ENCODE measurements around the gene USP17L12.
"Not testable (repeated sequence)": the region's sequence is repeated elsewhere in the genome, so short reads cannot be mapped to it uniquely, and the experiment has no call there.

The USP17L12 gene, protein sequence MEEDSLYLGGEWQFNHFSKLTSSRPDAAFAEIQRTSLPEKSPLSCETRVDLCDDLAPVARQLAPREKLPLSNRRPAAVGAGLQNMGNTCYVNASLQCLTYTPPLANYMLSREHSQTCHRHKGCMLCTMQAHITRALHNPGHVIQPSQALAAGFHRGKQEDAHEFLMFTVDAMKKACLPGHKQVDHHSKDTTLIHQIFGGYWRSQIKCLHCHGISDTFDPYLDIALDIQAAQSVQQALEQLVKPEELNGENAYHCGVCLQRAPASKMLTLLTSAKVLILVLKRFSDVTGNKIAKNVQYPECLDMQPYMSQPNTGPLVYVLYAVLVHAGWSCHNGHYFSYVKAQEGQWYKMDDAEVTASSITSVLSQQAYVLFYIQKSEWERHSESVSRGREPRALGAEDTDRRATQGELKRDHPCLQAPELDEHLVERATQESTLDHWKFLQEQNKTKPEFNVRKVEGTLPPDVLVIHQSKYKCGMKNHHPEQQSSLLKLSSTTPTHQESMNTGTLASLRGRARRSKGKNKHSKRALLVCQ

DNA sequence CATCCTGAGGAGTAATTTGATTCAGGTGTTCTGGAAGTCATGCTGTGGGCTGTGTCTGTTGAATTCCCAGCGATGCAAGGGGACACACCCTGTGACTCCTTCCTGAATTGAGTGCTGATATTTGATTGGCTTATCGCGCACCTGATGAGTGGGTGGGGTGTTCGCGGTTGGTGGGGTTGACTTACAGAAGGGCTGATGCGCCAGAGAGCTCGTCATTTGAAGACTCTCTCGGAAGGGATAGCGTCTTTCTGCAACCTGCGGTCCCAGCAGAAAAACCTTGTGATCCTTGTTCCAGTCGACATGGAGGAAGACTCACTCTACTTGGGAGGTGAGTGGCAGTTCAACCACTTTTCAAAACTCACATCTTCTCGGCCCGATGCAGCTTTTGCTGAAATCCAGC lies at the start of gene USP17L12:
Gene USP17L12, plus strand, starts transcription at position 301 of the 400 bp plus-strand sequence. Its CDS starts 0 bp downstream, at position 301.
- not testable (repeated sequence) for DNase-seq

- DNase-seq: not testable (repeated sequence)
These were observed 9.6 kb upstream of the USP17L12 start, which contains the start of gene USP17L10 for GRCh38 chr4:9210357-9210756. Gene USP17L10, plus strand, starts transcription at chr4:9210657. Its CDS starts 0 bp downstream, at chr4:9210657.

- not testable (repeated sequence) for DNase-seq
These were observed 5.3 kb upstream of the USP17L12 start for GRCh38 chr4:9214701-9215100.

GRCh38 chr4:9215105-9215504 lies 4.8 kb upstream of the USP17L12 start, which contains the start of gene USP17L11:
Gene USP17L11, plus strand, starts transcription at chr4:9215405. Its CDS starts 0 bp downstream, at chr4:9215405.
- DNase-seq: not testable (repeated sequence)

DNA sequence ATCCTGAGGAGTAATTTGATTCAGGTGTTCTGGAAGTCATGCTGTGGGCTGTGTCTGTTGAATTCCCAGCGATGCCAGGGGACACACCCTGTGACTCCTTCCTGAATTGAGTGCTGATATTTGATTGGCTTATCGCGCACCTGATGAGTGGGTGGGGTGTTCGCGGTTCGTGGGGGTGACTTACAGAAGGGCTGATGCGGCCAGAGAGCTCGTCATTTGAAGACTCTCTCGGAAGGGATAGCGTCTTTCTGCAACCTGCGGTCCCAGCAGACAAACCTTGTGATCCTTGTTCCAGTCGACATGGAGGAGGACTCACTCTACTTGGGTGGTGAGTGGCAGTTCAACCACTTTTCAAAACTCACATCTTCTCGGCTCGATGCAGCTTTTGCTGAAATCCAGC lies 4.6 kb downstream of the USP17L12 start, which contains the start of gene USP17L13:
Gene USP17L13, plus strand, starts transcription at position 301 of the 400 bp plus-strand sequence. Its CDS starts 0 bp downstream, at position 301.
- DNase-seq: not testable (repeated sequence)

DNA sequence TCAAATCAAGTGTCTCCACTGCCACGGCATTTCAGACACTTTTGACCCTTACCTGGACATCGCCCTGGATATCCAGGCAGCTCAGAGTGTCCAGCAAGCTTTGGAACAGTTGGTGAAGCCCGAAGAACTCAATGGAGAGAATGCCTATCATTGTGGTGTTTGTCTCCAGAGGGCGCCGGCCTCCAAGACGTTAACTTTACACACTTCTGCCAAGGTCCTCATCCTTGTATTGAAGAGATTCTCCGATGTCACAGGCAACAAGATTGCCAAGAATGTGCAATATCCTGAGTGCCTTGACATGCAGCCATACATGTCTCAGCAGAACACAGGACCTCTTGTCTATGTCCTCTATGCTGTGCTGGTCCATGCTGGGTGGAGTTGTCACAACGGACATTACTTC lies 10.3 kb downstream of the USP17L12 start:
- not testable (repeated sequence) for DNase-seq

- not testable (repeated sequence) for DNase-seq
These were observed 14.1 kb downstream of the USP17L12 start, which contains the start of gene USP17L15 for GRCh38 chr4:9234085-9234484. Gene USP17L15, plus strand, starts transcription at chr4:9234385. Its CDS starts 0 bp downstream, at chr4:9234385.

DNA sequence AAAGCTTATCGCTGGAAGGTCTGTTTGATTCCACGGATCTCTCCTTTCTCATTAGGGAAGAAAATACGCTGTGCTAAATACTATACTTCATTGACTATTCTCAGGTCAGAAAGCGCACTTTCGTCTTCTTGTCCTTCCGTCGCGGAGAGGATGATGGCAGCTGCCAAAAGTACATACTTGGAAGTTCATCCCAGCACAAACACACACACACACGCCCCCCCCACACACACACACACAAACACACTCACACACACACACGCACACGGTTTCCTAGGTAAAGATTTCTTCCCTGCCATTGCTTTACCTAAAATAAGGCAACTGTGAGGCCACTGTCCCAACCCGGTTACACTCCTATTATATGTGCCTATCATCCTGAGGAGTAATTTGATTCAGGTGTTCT lies 18.5 kb downstream of the USP17L12 start:
- DNase-seq: not testable (repeated sequence)

DNA sequence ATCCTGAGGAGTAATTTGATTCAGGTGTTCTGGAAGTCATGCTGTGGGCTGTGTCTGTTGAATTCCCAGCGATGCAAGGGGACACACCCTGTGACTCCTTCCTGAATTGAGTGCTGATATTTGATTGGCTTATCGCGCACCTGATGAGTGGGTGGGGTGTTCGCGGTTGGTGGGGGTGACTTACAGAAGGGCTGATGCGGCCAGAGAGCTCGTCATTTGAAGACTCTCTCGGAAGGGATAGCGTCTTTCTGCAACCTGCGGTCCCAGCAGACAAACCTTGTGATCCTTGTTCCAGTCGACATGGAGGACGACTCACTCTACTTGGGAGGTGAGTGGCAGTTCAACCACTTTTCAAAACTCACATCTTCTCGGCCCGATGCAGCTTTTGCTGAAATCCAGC lies 23.6 kb downstream of the USP17L12 start, which contains the start of gene USP17L17:
Gene USP17L17, plus strand, starts transcription at position 301 of the 400 bp plus-strand sequence. Its CDS starts 0 bp downstream, at position 301.
- DNase-seq: not testable (repeated sequence)

- not testable (repeated sequence) for DNase-seq
These were observed 28.2 kb downstream of the USP17L12 start, which contains the start of gene USP17L18 for GRCh38 chr4:9247953-9248680. Gene USP17L18, plus strand, starts transcription at chr4:9248630. Its CDS starts 0 bp downstream, at chr4:9248630.

GRCh38 chr4:9253078-9253477 lies 33.1 kb downstream of the USP17L12 start, which contains the start of gene USP17L19:
Gene USP17L19, plus strand, starts transcription at chr4:9253378. Its CDS starts 0 bp downstream, at chr4:9253378.
- not testable (repeated sequence) for DNase-seq

GRCh38 chr4:9257824-9258223 lies 37.9 kb downstream of the USP17L12 start, which contains the start of gene USP17L20:
Gene USP17L20, plus strand, starts transcription at chr4:9258124. Its CDS starts 0 bp downstream, at chr4:9258124.
- DNase-seq: not testable (repeated sequence)

DNA sequence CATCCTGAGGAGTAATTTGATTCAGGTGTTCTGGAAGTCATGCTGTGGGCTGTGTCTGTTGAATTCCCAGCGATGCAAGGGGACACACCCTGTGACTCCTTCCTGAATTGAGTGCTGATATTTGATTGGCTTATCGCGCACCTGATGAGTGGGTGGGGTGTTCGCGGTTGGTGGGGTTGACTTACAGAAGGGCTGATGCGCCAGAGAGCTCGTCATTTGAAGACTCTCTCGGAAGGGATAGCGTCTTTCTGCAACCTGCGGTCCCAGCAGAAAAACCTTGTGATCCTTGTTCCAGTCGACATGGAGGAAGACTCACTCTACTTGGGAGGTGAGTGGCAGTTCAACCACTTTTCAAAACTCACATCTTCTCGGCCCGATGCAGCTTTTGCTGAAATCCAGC lies 42.6 kb downstream of the USP17L12 start, which contains the start of gene USP17L21:
Gene USP17L21, plus strand, starts transcription at position 301 of the 400 bp plus-strand sequence. Its CDS starts 0 bp downstream, at position 301.
- not testable (repeated sequence) for DNase-seq

DNA sequence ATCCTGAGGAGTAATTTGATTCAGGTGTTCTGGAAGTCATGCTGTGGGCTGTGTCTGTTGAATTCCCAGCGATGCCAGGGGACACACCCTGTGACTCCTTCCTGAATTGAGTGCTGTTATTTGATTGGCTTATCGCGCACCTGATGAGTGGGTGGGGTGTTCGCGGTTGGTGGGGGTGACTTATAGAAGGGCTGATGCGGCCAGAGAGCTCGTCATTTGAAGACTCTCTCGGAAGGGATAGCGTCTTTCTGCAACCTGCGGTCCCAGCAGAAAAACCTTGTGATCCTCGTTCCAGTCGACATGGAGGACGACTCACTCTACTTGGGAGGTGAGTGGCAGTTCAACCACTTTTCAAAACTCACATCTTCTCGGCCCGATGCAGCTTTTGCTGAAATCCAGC lies 47.4 kb downstream of the USP17L12 start, which contains the start of gene USP17L22:
Gene USP17L22, plus strand, starts transcription at position 301 of the 400 bp plus-strand sequence. Its CDS starts 0 bp downstream, at position 301.
- not testable (repeated sequence) for DNase-seq
